ENCODE results near the gene SEMA6A. TPM values are rescaled to one million over a fixed set of nuclear protein-coding genes. Genes with fewer than 3 reads are reported as not detected.
A peak's percentile ranks its signal among the peaks of the same experiment; 100 is the strongest.

The SEMA6A gene
- 0.23 and 0.39 TPM in 2 replicates for total RNA-seq

- H3K27ac Mint-ChIP-seq = peak within 1 kb of the TSS; percentile 76
- intact Hi-C loops (cut with micrococcal nuclease) = loop anchor here (5.0 kb wide), 3 partner anchors 437 to 757 kb away; partner anchors contain the start of genes CDO1 and LVRN
These were observed at the start of gene SEMA6A for GRCh38 chr5:116574367-116575325. TSS of gene SEMA6A (minus strand) at chr5:116574823. CDS start at chr5:116504944, 69,879 bp downstream.

GRCh38 chr5:116622375-116623050 is 47.9 kb upstream of the SEMA6A start:
- Mint-ChIP-seq H3K36me3 (ENCODE audit: low read depth) (no peaks in the 10 kb centered on the region), H3K4me1 (ENCODE audit: low read depth) (no peaks in the 10 kb centered on the region), H3K27ac (no peak overlapping the region), H3K9me3 (no peaks in the 10 kb centered on the region), H3K27me3 (ENCODE audit: insufficient read depth) (peaks cover 5% of the 10 kb centered on the region), H3K4me3 (no peak overlapping the region)
- intact Hi-C loops (cut with micrococcal nuclease) = no loop called here
- DNase-seq (ENCODE audit: low spot score) = no peak

More at GRCh38 chr5:116574367-116575325, at the start of gene SEMA6A:
- peaks cover 78% of the 10 kb centered on the region for H3K27me3 Mint-ChIP-seq (ENCODE audit: insufficient read depth)
- H3K9me3 Mint-ChIP-seq = no peaks in the 10 kb centered on the region
- H3K36me3 Mint-ChIP-seq (ENCODE audit: low read depth) = no peaks in the 10 kb centered on the region
- H3K4me3 Mint-ChIP-seq = peak within 1 kb of the TSS; percentile 81
- peaks cover 26% of the 10 kb centered on the region for H3K4me1 Mint-ChIP-seq (ENCODE audit: low read depth)
- peak; percentile 59 for DNase-seq (ENCODE audit: low spot score)

- peaks cover 5% of the 10 kb centered on the region for H3K27me3 Mint-ChIP-seq (ENCODE audit: insufficient read depth)
- H3K4me3 Mint-ChIP-seq = no peak overlapping the region
- intact Hi-C loops (cut with micrococcal nuclease) = no loop called here
These were observed 47.0 kb upstream of the SEMA6A start for GRCh38 chr5:116621599-116621998.

GRCh38 chr5:116616876-116617275 is 42.3 kb upstream of the SEMA6A start:
- intact Hi-C loops (cut with micrococcal nuclease) = no loop called here
- H3K27ac Mint-ChIP-seq = no peak overlapping the region
- H3K4me1 Mint-ChIP-seq (ENCODE audit: low read depth) = no peaks in the 10 kb centered on the region
- H3K9me3 Mint-ChIP-seq = no peaks in the 10 kb centered on the region
- no peaks in the 10 kb centered on the region for H3K36me3 Mint-ChIP-seq (ENCODE audit: low read depth)
- H3K4me3 Mint-ChIP-seq = no peak overlapping the region
- no peak for DNase-seq (ENCODE audit: low spot score)
- H3K27me3 Mint-ChIP-seq (ENCODE audit: insufficient read depth) = no peaks in the 10 kb centered on the region

More at GRCh38 chr5:116621599-116621998, 47.0 kb upstream of the SEMA6A start:
- H3K27ac Mint-ChIP-seq = no peak overlapping the region
- no peak for DNase-seq (ENCODE audit: low spot score)
- H3K36me3 Mint-ChIP-seq (ENCODE audit: low read depth) = no peaks in the 10 kb centered on the region
- H3K4me1 Mint-ChIP-seq (ENCODE audit: low read depth) = no peaks in the 10 kb centered on the region
- no peaks in the 10 kb centered on the region for H3K9me3 Mint-ChIP-seq

GRCh38 chr5:116614603-116614920 is 39.9 kb upstream of the SEMA6A start:
- Mint-ChIP-seq H3K4me3 (no peak overlapping the region), H3K4me1 (ENCODE audit: low read depth) (no peaks in the 10 kb centered on the region), H3K36me3 (ENCODE audit: low read depth) (no peaks in the 10 kb centered on the region), H3K27me3 (ENCODE audit: insufficient read depth) (no peaks in the 10 kb centered on the region), H3K9me3 (no peaks in the 10 kb centered on the region), H3K27ac (no peak overlapping the region)
- intact Hi-C loops (cut with micrococcal nuclease) = no loop called here
- DNase-seq (ENCODE audit: low spot score) = no peak

- Mint-ChIP-seq H3K27me3 (ENCODE audit: insufficient read depth) (no peaks in the 10 kb centered on the region), H3K27ac (no peak overlapping the region), H3K4me1 (ENCODE audit: low read depth) (no peaks in the 10 kb centered on the region), H3K4me3 (no peak overlapping the region), H3K9me3 (no peaks in the 10 kb centered on the region), H3K36me3 (ENCODE audit: low read depth) (no peaks in the 10 kb centered on the region)
- intact Hi-C loops (cut with micrococcal nuclease) = no loop called here
- DNase-seq (ENCODE audit: low spot score) = no peak
These were observed 38.8 kb upstream of the SEMA6A start for GRCh38 chr5:116613445-116613844.

GRCh38 chr5:116612431-116612830 is 37.8 kb upstream of the SEMA6A start:
- H3K4me3 Mint-ChIP-seq = no peak overlapping the region
- H3K4me1 Mint-ChIP-seq (ENCODE audit: low read depth) = no peaks in the 10 kb centered on the region
- H3K27ac Mint-ChIP-seq = no peak overlapping the region
- no peak for DNase-seq (ENCODE audit: low spot score)
- intact Hi-C loops (cut with micrococcal nuclease) = no loop called here
- H3K27me3 Mint-ChIP-seq (ENCODE audit: insufficient read depth) = no peaks in the 10 kb centered on the region
- no peaks in the 10 kb centered on the region for H3K36me3 Mint-ChIP-seq (ENCODE audit: low read depth)
- H3K9me3 Mint-ChIP-seq = no peaks in the 10 kb centered on the region

- H3K4me3 Mint-ChIP-seq = no peak overlapping the region
- no peaks in the 10 kb centered on the region for H3K9me3 Mint-ChIP-seq
- no peaks in the 10 kb centered on the region for H3K4me1 Mint-ChIP-seq (ENCODE audit: low read depth)
- no peaks in the 10 kb centered on the region for H3K36me3 Mint-ChIP-seq (ENCODE audit: low read depth)
- DNase-seq (ENCODE audit: low spot score) = no peak
- intact Hi-C loops (cut with micrococcal nuclease) = no loop called here
- peaks cover 5% of the 10 kb centered on the region for H3K27me3 Mint-ChIP-seq (ENCODE audit: insufficient read depth)
- no peak overlapping the region for H3K27ac Mint-ChIP-seq
These were observed 30.9 kb upstream of the SEMA6A start for GRCh38 chr5:116605310-116606070.

GRCh38 chr5:116604805-116605204 is 30.2 kb upstream of the SEMA6A start:
- Mint-ChIP-seq H3K27ac (no peak overlapping the region), H3K27me3 (ENCODE audit: insufficient read depth) (peaks cover 6% of the 10 kb centered on the region), H3K9me3 (no peaks in the 10 kb centered on the region), H3K36me3 (ENCODE audit: low read depth) (no peaks in the 10 kb centered on the region), H3K4me1 (ENCODE audit: low read depth) (no peaks in the 10 kb centered on the region), H3K4me3 (no peak overlapping the region)
- intact Hi-C loops (cut with micrococcal nuclease) = no loop called here
- no peak for DNase-seq (ENCODE audit: low spot score)

- H3K9me3 Mint-ChIP-seq = no peaks in the 10 kb centered on the region
- no peaks in the 10 kb centered on the region for H3K4me1 Mint-ChIP-seq (ENCODE audit: low read depth)
- H3K4me3 Mint-ChIP-seq = no peak overlapping the region
- no peak overlapping the region for H3K27ac Mint-ChIP-seq
- peaks cover 7% of the 10 kb centered on the region for H3K27me3 Mint-ChIP-seq (ENCODE audit: insufficient read depth)
- no peaks in the 10 kb centered on the region for H3K36me3 Mint-ChIP-seq (ENCODE audit: low read depth)
- DNase-seq (ENCODE audit: low spot score) = no peak
- intact Hi-C loops (cut with micrococcal nuclease) = no loop called here
These were observed 26.3 kb upstream of the SEMA6A start for GRCh38 chr5:116600876-116601275.

- DNase-seq (ENCODE audit: low spot score) = no peak
- Mint-ChIP-seq H3K27me3 (ENCODE audit: insufficient read depth) (peaks cover 9% of the 10 kb centered on the region), H3K4me1 (ENCODE audit: low read depth) (no peaks in the 10 kb centered on the region), H3K36me3 (ENCODE audit: low read depth) (no peaks in the 10 kb centered on the region), H3K9me3 (no peaks in the 10 kb centered on the region), H3K27ac (no peak overlapping the region), H3K4me3 (no peak overlapping the region)
- intact Hi-C loops (cut with micrococcal nuclease) = no loop called here
These were observed 24.3 kb upstream of the SEMA6A start for GRCh38 chr5:116598911-116599310.

GRCh38 chr5:116595498-116595897 is 20.9 kb upstream of the SEMA6A start:
- no peak for DNase-seq (ENCODE audit: low spot score)
- Mint-ChIP-seq H3K36me3 (ENCODE audit: low read depth) (no peaks in the 10 kb centered on the region), H3K27me3 (ENCODE audit: insufficient read depth) (peaks cover 9% of the 10 kb centered on the region), H3K27ac (no peak overlapping the region), H3K9me3 (no peaks in the 10 kb centered on the region), H3K4me1 (ENCODE audit: low read depth) (no peaks in the 10 kb centered on the region), H3K4me3 (no peak overlapping the region)
- intact Hi-C loops (cut with micrococcal nuclease) = no loop called here
